ENCODE measurements around the gene ANAPC1.
"Not testable (repeated sequence)": the region's sequence is repeated elsewhere in the genome, so short reads cannot be mapped to it uniquely, and the experiment has no call there.

The ANAPC1 gene

GRCh38 chr2:111883661-111884591, at the start of gene ANAPC1:
Gene ANAPC1, minus strand, starts transcription at chr2:111884193. Its CDS starts 3,368 bp downstream, at chr2:111880825.
- peak; percentile 33 for DNase-seq (ENCODE audit: low read depth, low spot score)

GRCh38 chr2:111932841-111933291, 48.9 kb upstream of the ANAPC1 start:
- no peak for DNase-seq (ENCODE audit: low read depth, low spot score)
- H3K27ac ChIP-seq = no peak overlapping the region

More at GRCh38 chr2:111883661-111884591, at the start of gene ANAPC1:
- peak within 1 kb of the TSS; percentile 63 for H3K27ac ChIP-seq

GRCh38 chr2:111930875-111931274, 46.9 kb upstream of the ANAPC1 start:
- peak; percentile 61 for DNase-seq (ENCODE audit: low read depth, low spot score)
- no peak overlapping the region for H3K27ac ChIP-seq

GRCh38 chr2:111930409-111930808, 46.4 kb upstream of the ANAPC1 start:
- DNase-seq (ENCODE audit: low read depth, low spot score) = no peak
- no peak overlapping the region for H3K27ac ChIP-seq

GRCh38 chr2:111927723-111928122, 43.7 kb upstream of the ANAPC1 start:
- no peak for DNase-seq (ENCODE audit: low read depth, low spot score)
- H3K27ac ChIP-seq = no peak overlapping the region

GRCh38 chr2:111924617-111925107, 40.7 kb upstream of the ANAPC1 start:
- no peak for DNase-seq (ENCODE audit: low read depth, low spot score)
- no peak overlapping the region for H3K27ac ChIP-seq

- H3K27ac ChIP-seq = no peak overlapping the region
- DNase-seq (ENCODE audit: low read depth, low spot score) = no peak
Observed at GRCh38 chr2:111923276-111923804, 39.3 kb upstream of the ANAPC1 start.

- DNase-seq (ENCODE audit: low read depth, low spot score) = no peak
- H3K27ac ChIP-seq = no peak overlapping the region
Observed at GRCh38 chr2:111919794-111920608, 36.0 kb upstream of the ANAPC1 start.

- no peak for DNase-seq (ENCODE audit: low read depth, low spot score)
- no peak overlapping the region for H3K27ac ChIP-seq
Observed at GRCh38 chr2:111919365-111919764, 35.4 kb upstream of the ANAPC1 start.

- no peak for DNase-seq (ENCODE audit: low read depth, low spot score)
- H3K27ac ChIP-seq = no peak overlapping the region
Observed at GRCh38 chr2:111918383-111918806, 34.4 kb upstream of the ANAPC1 start.

GRCh38 chr2:111917106-111917505, 33.1 kb upstream of the ANAPC1 start:
- H3K27ac ChIP-seq = no peak overlapping the region
- DNase-seq (ENCODE audit: low read depth, low spot score) = no peak

- H3K27ac ChIP-seq = no peak overlapping the region
- no peak for DNase-seq (ENCODE audit: low read depth, low spot score)
Observed at GRCh38 chr2:111912547-111912946, 28.6 kb upstream of the ANAPC1 start.

GRCh38 chr2:111911295-111911977, 27.4 kb upstream of the ANAPC1 start:
- not testable (repeated sequence) for H3K27ac ChIP-seq; DNase-seq (ENCODE audit: low read depth, low spot score)

GRCh38 chr2:111910609-111911277, 26.8 kb upstream of the ANAPC1 start:
- no peak overlapping the region for H3K27ac ChIP-seq
- no peak for DNase-seq (ENCODE audit: low read depth, low spot score)

- DNase-seq (ENCODE audit: low read depth, low spot score); H3K27ac ChIP-seq: not testable (repeated sequence)
Observed at GRCh38 chr2:111909997-111910396, 26.0 kb upstream of the ANAPC1 start.

- no peak for DNase-seq (ENCODE audit: low read depth, low spot score)
- no peak overlapping the region for H3K27ac ChIP-seq
Observed at GRCh38 chr2:111909079-111909478, 25.1 kb upstream of the ANAPC1 start.

GRCh38 chr2:111908578-111908977, 24.6 kb upstream of the ANAPC1 start:
- no peak overlapping the region for H3K27ac ChIP-seq
- no peak for DNase-seq (ENCODE audit: low read depth, low spot score)

GRCh38 chr2:111905990-111906735, 22.2 kb upstream of the ANAPC1 start:
- no peak overlapping the region for H3K27ac ChIP-seq
- no peak for DNase-seq (ENCODE audit: low read depth, low spot score)

GRCh38 chr2:111905475-111905869, 21.5 kb upstream of the ANAPC1 start:
- H3K27ac ChIP-seq; DNase-seq (ENCODE audit: low read depth, low spot score): not testable (repeated sequence)

Measured in epithelial cell of prostate (primary cell).